ENCODE results near the gene BABAM2.

DNA sequence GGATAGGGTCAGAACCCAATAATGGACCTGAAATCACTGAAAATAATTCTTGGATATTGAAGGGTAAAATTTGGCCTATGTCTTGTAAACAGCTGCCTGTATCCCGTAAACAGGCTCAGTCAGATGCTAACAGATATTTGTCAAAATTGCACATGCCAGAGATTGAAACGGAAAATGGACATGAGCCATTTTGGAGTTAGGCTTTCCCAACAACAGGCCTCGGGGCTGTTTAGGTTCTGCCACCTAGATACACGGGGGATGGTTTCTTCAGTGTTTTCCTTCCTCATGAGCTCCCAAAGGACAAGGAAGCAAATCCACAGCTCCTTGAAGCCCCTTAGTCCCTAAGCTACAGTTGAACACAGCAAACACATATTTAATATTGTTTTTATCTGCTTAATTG is 297.9 kb downstream of the BABAM2 start:
- TF ChIP-seq, protein P1, sequence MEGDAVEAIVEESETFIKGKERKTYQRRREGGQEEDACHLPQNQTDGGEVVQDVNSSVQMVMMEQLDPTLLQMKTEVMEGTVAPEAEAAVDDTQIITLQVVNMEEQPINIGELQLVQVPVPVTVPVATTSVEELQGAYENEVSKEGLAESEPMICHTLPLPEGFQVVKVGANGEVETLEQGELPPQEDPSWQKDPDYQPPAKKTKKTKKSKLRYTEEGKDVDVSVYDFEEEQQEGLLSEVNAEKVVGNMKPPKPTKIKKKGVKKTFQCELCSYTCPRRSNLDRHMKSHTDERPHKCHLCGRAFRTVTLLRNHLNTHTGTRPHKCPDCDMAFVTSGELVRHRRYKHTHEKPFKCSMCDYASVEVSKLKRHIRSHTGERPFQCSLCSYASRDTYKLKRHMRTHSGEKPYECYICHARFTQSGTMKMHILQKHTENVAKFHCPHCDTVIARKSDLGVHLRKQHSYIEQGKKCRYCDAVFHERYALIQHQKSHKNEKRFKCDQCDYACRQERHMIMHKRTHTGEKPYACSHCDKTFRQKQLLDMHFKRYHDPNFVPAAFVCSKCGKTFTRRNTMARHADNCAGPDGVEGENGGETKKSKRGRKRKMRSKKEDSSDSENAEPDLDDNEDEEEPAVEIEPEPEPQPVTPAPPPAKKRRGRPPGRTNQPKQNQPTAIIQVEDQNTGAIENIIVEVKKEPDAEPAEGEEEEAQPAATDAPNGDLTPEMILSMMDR (conservative IDR thresholded peaks at IDR 0.05; ENCODE audit: low read depth, low read length): no peak
- TF ChIP-seq EZH2 (IDR thresholded peaks at IDR 0.05; ENCODE audit: low read length, unreplicated experiment) (no peak), EZH2phosphoT487 (IDR thresholded peaks at IDR 0.05; ENCODE audit: borderline replicate concordance, low read length) (no peak)

All from PC-3 (cell line).